ENCODE measurements around the gene ACOXL.

DNA sequence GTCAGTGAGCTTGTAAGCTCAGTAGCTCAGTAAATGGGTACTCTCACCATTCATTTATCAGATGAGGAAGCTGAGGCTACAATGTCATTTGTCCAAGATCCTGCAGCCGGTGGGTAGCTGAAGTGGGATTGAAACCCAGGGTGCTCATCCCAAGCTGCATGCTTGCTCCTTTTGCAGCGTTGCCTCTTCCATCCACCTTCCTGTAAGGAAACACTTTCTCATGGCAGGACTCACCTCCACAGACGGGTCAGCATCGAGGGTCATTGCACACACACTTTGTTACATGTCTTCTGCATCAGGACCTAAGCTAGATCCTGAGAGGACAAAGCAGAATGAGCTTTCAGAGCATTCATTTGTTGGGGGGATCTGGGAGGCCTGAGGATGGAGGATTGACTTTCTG lies 60.7 kb downstream of the ACOXL start:
- TF ChIP-seq ZNF701 (tag by site-specific recombination; IDR thresholded peaks at IDR 0.05) (no peak), KLF7 (tag by site-specific recombination; IDR thresholded peaks at IDR 0.05; ENCODE audit: borderline replicate concordance) (no peak), ZNF274 (IDR thresholded peaks at IDR 0.05; ENCODE audit: low read length) (no peak), ZNF274 (tag by site-specific recombination; IDR thresholded peaks at IDR 0.05; ENCODE audit: borderline replicate concordance) (no peak)
- TF ChIP-seq, protein P1, sequence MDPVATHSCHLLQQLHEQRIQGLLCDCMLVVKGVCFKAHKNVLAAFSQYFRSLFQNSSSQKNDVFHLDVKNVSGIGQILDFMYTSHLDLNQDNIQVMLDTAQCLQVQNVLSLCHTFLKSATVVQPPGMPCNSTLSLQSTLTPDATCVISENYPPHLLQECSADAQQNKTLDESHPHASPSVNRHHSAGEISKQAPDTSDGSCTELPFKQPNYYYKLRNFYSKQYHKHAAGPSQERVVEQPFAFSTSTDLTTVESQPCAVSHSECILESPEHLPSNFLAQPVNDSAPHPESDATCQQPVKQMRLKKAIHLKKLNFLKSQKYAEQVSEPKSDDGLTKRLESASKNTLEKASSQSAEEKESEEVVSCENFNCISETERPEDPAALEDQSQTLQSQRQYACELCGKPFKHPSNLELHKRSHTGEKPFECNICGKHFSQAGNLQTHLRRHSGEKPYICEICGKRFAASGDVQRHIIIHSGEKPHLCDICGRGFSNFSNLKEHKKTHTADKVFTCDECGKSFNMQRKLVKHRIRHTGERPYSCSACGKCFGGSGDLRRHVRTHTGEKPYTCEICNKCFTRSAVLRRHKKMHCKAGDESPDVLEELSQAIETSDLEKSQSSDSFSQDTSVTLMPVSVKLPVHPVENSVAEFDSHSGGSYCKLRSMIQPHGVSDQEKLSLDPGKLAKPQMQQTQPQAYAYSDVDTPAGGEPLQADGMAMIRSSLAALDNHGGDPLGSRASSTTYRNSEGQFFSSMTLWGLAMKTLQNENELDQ (tag by site-specific recombination; IDR thresholded peaks at IDR 0.05; ENCODE audit: low read depth), result no peak

Data from HEK293 (cell line).